Esophagus squamous epithelium (tissue), 4 donors: ENCODE measurements around the gene NIN.

Experiments
- POLR2A ChIP-seq, 4 donors: fragments of 450-650 bp; IDR thresholded peaks; one replicate each; pipeline ENCODE4 v1.6.1; 2017; ENCODE audit warnings: antibody characterized with exemption in 4 of 4, mild to moderate bottlenecking in 4 of 4, moderate library complexity in 3 of 4
- TF ChIP-seq, protein P1 (sequence below), 6 experiments: fragments of 450-650 bp in 4 of 6; fragments of 200-600 bp in 2 of 6; sonication (generic) in 2 of 6; IDR thresholded peaks; one replicate each; pipeline ENCODE4 v1.5.1; 2016 to 2019; ENCODE audit warnings: antibody characterized with exemption in 6 of 6, mild to moderate bottlenecking in 4 of 6, moderate library complexity in 4 of 6

DNA sequence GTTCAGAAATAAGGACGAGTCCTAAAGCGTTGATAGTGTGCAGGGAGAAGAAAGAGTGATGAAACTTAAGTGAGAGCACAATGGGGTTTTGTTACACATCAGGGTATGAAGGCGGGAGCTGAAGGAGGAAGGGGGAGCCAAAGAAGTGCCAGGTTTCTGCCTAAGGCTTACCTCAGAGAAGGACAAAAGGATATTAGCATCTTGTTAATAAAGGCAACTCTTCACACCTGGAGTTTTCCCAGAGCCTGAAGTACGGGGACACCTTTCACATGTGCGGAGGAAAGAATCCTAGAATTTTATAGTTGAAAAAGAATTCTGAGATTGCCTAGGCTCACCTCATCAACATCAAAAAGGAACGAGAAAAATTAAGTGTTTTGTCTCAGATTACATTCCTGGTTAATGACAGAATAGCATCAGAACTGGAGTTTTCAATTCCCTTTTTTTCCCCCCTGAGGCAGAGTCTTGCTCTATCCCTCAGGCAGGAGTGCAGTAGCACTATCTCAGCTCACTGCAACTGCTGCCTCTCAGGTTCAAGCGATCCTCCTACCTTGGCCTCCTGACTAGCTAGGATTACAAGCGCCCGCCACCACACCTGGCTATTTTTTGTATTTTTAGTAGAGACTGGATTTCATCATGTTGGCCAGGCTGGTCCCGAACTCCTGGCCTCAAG, 160.6 kb downstream of the NIN start:
- no peak for TF ChIP-seq POLR2A (IDR thresholded peaks at IDR 0.05)
- TF ChIP-seq, protein P1, sequence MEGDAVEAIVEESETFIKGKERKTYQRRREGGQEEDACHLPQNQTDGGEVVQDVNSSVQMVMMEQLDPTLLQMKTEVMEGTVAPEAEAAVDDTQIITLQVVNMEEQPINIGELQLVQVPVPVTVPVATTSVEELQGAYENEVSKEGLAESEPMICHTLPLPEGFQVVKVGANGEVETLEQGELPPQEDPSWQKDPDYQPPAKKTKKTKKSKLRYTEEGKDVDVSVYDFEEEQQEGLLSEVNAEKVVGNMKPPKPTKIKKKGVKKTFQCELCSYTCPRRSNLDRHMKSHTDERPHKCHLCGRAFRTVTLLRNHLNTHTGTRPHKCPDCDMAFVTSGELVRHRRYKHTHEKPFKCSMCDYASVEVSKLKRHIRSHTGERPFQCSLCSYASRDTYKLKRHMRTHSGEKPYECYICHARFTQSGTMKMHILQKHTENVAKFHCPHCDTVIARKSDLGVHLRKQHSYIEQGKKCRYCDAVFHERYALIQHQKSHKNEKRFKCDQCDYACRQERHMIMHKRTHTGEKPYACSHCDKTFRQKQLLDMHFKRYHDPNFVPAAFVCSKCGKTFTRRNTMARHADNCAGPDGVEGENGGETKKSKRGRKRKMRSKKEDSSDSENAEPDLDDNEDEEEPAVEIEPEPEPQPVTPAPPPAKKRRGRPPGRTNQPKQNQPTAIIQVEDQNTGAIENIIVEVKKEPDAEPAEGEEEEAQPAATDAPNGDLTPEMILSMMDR (IDR thresholded peaks at IDR 0.05): no peak
